Astrocyte of the spinal cord (primary cell): Measurements from ENCODE around the gene RBMS3.
"Not testable (repeated sequence)": the region's sequence is repeated elsewhere in the genome, so short reads cannot be mapped to it uniquely, and the experiment has no call there.

ENCODE experiments used
- DNase-seq: peaks from one replicate; pipeline ENCODE4 v3.0.0; 2011; ENCODE audit warnings: low read depth, low spot score
- H3K4me3 ChIP-seq: 2 replicates; pipeline ENCODE4 v1.5.1; 2011; ENCODE audit warnings: low read depth, mild to moderate bottlenecking, low read length, moderate library complexity
- in situ Hi-C: cut with HindIII; loops from 2 replicates; pipeline ENCODE4 v1.10.0; 2017; ENCODE audit warnings: low sequenced_read_pairs
- TF ChIP-seq, protein P1 (sequence below): IDR thresholded peaks from 2 replicates; pipeline ENCODE4 v1.5.1; 2012; ENCODE audit warnings: low read depth, mild to moderate bottlenecking, low read length, inconsistent platforms

The RBMS3 gene

DNA sequence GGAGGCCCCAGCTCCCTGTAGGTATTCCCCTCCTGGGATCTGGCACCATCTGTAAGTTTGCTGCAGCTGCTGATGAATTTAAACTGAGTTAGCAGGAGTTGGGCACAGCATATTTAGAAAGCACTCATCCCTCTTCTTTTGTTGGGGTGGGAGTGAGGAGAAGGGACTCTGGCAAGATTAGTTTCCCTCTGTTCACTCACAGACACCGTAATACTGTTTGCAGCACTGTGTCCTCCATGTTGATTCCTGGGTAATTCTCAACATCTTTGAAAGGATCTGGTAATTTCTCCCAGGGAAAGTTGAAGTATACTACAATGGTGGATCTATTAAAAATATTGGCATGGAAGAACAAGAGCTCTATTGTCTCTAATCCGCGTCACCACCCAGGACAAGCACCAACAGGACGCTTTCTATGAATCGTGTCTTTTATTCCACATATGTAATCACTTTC, 173.3 kb downstream of the RBMS3 start:
- no peak overlapping the region for H3K4me3 ChIP-seq
- no peak for DNase-seq
- TF ChIP-seq, protein P1, sequence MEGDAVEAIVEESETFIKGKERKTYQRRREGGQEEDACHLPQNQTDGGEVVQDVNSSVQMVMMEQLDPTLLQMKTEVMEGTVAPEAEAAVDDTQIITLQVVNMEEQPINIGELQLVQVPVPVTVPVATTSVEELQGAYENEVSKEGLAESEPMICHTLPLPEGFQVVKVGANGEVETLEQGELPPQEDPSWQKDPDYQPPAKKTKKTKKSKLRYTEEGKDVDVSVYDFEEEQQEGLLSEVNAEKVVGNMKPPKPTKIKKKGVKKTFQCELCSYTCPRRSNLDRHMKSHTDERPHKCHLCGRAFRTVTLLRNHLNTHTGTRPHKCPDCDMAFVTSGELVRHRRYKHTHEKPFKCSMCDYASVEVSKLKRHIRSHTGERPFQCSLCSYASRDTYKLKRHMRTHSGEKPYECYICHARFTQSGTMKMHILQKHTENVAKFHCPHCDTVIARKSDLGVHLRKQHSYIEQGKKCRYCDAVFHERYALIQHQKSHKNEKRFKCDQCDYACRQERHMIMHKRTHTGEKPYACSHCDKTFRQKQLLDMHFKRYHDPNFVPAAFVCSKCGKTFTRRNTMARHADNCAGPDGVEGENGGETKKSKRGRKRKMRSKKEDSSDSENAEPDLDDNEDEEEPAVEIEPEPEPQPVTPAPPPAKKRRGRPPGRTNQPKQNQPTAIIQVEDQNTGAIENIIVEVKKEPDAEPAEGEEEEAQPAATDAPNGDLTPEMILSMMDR = no peak
- in situ Hi-C loops = no loop called here

DNA sequence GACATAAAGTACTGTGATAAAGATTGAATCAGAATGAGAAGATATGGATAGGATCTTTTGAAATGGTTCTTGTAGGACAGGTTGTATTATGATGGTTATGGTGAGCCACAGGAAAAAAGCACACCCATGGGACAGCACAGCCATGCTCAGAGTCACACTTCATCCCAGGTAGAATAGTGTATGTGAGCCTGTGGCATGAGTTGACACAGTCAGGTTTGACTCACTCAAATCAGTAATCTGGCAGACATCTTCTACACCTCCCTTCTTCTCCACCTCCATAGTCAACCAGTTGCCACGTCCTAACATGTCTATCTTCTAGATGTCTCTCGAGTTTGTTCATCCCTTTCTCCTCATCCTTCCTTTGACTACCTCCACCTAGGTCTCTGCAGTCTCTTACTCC, 176.0 kb downstream of the RBMS3 start:
- H3K4me3 ChIP-seq = no peak overlapping the region
- no peak for DNase-seq
- in situ Hi-C loops = no loop called here
- TF ChIP-seq, protein P1 = no peak

DNA sequence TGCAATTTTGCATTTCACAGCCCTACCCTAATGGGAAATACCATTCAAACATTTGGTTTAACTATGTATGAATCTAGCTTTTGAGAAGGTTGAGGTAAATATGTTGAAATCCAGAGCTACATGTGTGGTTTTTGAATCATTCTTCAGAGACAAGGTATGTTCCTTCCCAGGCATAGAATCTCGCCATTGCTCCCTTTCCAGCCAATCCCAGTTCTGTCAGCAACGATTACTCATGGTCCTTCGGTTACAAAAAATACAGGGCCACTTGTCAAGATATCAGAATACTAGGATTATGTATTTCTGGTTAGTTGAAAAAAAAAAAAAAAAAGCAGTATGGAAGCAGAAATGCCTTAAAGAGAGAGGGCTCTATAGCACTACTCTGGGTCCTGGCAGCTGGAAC, 182.4 kb downstream of the RBMS3 start:
- no peak overlapping the region for H3K4me3 ChIP-seq
- TF ChIP-seq, protein P1 = no peak
- no peak for DNase-seq
- in situ Hi-C loops = no loop called here

DNA sequence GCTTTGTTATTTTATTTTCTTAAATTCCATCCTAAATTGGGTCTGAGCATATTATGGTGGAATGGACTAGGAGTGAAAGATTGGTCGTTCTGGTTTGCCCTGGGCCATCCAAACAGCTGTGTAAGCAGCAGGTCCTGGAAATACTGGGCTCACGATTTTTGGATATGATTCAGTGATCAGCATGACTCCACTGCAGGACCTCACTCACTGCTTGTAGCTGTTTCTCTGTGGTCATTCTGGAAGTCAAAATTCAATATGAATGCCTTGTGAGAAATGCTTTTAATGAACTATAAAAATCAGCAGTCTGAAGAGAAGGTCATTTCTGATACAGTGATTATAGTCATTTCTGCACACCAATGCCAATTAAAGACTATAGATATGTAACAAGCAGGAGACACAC, 185.0 kb downstream of the RBMS3 start:
- TF ChIP-seq, protein P1 = no peak
- no peak overlapping the region for H3K4me3 ChIP-seq
- DNase-seq = peak; percentile 94
- in situ Hi-C loops = no loop called here

GRCh38 chr3:29466442-29466841, 185.6 kb downstream of the RBMS3 start:
- TF ChIP-seq, protein P1 = no peak
- in situ Hi-C loops = no loop called here
- no peak overlapping the region for H3K4me3 ChIP-seq
- no peak for DNase-seq

DNA sequence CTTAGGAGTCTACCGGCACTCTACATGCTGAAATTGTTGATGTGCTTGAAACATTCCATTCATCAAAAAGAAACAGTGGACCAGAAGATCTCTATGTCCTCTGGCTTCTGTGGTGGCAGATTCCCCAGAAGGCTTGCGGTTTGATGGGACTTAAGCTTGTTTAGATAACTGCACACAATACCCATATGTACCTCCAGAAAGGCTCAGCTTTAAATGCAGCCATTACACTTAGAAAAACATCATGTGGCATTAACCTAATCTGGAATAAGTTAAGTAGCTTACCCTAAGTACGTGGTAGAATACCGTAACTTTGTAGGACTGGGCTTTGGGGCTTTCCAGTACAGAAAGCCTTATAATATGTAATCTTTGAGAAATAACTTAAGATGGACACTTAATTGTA, 187.3 kb downstream of the RBMS3 start:
- DNase-seq = no peak
- TF ChIP-seq, protein P1 = no peak
- in situ Hi-C loops = no loop called here
- no peak overlapping the region for H3K4me3 ChIP-seq

- in situ Hi-C loops, DNase-seq, H3K4me3 ChIP-seq: not testable (repeated sequence)
These were observed 192.8 kb downstream of the RBMS3 start for GRCh38 chr3:29473481-29474170.
